ENCODE data around the gene ADAM12.

DNA sequence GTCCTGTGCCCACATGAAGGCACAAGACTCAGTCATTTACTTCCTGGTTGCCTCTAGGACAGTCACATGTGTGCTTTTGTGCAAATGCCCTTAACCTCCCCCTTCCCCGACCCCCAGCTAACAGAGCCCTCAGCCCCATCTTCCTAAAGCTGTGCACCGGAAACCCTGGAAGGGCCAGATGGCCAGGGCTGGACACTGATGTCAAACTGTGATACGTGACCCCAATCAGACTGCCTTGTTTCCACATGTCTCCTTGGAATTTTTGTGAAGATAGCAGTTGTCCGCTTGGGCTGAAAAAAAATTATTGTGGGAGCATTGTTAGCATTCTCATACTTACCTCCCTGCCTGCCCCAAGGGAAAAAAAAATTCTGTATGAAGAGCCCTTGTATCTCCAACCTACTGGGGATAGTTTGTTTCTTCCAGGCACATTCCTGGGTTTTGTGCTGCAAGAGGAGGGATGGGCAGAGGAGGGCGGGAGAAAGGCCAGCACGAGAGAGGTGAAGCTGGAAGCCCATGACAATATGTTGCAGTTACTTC lies 17.0 kb upstream of the ADAM12 start:
- TF ChIP-seq EP300 (IDR thresholded peaks at IDR 0.05; ENCODE audit: borderline replicate concordance) (no peak), CEBPB (IDR thresholded peaks at IDR 0.05) (no peak), TEAD4 (IDR thresholded peaks at IDR 0.05) (no peak), NFIC (IDR thresholded peaks at IDR 0.05) (no peak)
- TF ChIP-seq, protein P1, sequence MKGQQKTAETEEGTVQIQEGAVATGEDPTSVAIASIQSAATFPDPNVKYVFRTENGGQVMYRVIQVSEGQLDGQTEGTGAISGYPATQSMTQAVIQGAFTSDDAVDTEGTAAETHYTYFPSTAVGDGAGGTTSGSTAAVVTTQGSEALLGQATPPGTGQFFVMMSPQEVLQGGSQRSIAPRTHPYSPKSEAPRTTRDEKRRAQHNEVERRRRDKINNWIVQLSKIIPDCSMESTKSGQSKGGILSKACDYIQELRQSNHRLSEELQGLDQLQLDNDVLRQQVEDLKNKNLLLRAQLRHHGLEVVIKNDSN (IDR thresholded peaks at IDR 0.05) = no peak
- TF ChIP-seq, protein P2, sequence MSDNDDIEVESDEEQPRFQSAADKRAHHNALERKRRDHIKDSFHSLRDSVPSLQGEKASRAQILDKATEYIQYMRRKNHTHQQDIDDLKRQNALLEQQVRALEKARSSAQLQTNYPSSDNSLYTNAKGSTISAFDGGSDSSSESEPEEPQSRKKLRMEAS (IDR thresholded peaks at IDR 0.05) = no peak
